Tibial nerve (tissue), 4 donors: ENCODE data around the gene HOMER2.

Source experiments
- EP300 ChIP-seq, 2 donors: sonication (generic); formaldehyde crosslinking; IDR thresholded peaks; one replicate each; pipeline ENCODE4 v1.6.1; 2017; ENCODE audit warnings: antibody characterized with exemption in 2 of 2, mild to moderate bottlenecking in 1 of 2
- POLR2A ChIP-seq, 2 donors: fragments of 450-650 bp; IDR thresholded peaks; one replicate each; pipeline ENCODE4 v1.6.1; 2017; ENCODE audit warnings: antibody characterized with exemption in 2 of 2, mild to moderate bottlenecking in 2 of 2, moderate library complexity in 2 of 2
- TF ChIP-seq, protein P1 (sequence below), 5 experiments: fragments of 200-600 bp in 3 of 5; fragments of 450-650 bp in 2 of 5; sonication (generic) in 3 of 5; IDR thresholded peaks; one replicate each; pipeline ENCODE4 v1.5.1; 2016 to 2019; ENCODE audit warnings: antibody characterized with exemption in 5 of 5, mild to moderate bottlenecking in 3 of 5, moderate library complexity in 2 of 5

DNA sequence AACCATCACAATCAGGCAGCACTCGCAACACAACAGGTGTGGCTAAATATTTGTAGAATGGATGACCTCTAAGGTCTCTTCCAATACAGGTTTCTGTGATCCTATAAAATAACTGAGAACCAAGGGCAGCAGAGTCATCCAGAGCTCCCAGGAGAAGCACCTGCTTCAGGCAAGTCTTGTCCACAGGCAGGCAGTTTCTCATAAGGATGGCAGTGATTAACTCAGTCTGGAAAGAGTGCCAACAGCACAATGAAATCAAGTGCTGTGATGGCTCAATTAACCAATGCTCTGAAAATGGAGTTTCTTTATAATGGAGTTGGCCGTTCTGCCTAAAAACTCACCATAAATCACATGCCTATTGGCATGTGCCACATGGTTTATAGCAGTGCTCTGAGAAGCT, 70.8 kb downstream of the HOMER2 start:
- TF ChIP-seq, protein P1, sequence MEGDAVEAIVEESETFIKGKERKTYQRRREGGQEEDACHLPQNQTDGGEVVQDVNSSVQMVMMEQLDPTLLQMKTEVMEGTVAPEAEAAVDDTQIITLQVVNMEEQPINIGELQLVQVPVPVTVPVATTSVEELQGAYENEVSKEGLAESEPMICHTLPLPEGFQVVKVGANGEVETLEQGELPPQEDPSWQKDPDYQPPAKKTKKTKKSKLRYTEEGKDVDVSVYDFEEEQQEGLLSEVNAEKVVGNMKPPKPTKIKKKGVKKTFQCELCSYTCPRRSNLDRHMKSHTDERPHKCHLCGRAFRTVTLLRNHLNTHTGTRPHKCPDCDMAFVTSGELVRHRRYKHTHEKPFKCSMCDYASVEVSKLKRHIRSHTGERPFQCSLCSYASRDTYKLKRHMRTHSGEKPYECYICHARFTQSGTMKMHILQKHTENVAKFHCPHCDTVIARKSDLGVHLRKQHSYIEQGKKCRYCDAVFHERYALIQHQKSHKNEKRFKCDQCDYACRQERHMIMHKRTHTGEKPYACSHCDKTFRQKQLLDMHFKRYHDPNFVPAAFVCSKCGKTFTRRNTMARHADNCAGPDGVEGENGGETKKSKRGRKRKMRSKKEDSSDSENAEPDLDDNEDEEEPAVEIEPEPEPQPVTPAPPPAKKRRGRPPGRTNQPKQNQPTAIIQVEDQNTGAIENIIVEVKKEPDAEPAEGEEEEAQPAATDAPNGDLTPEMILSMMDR (IDR thresholded peaks at IDR 0.05): no peak
- TF ChIP-seq EP300 (IDR thresholded peaks at IDR 0.05): no peak
- TF ChIP-seq POLR2A (IDR thresholded peaks at IDR 0.05): no peak
